GM18526 (cell line): ENCODE measurements around the gene ECI2.

ENCODE experiments used
- POLR2A ChIP-seq: IDR thresholded peaks from 3 replicates; pipeline ENCODE4 v1.6.1; 2011; ENCODE audit not compliant: insufficient read length; ENCODE audit errors: extremely low read depth

Gene ECI2

GRCh38 chr6:4088704-4089103, 46.7 kb downstream of the ECI2 start:
- no peak for TF ChIP-seq POLR2A

GRCh38 chr6:4085332-4085700, 50.1 kb downstream of the ECI2 start:
- TF ChIP-seq POLR2A: no peak

- TF ChIP-seq POLR2A: no peak
These were observed 50.7 kb downstream of the ECI2 start for GRCh38 chr6:4084444-4085331.

- no peak for TF ChIP-seq POLR2A
These were observed 56.5 kb downstream of the ECI2 start, which contains the start of gene FAM217A for GRCh38 chr6:4078691-4079471. TSS of gene FAM217A (minus strand) at chr6:4079137. CDS start at chr6:4077414, 1,723 bp downstream.

- no peak for TF ChIP-seq POLR2A
These were observed 60.7 kb downstream of the ECI2 start for GRCh38 chr6:4074478-4075235.

GRCh38 chr6:4071330-4071729, 64.0 kb downstream of the ECI2 start:
- no peak for TF ChIP-seq POLR2A

- no peak for TF ChIP-seq POLR2A
These were observed 66.2 kb downstream of the ECI2 start for GRCh38 chr6:4069199-4069598.

GRCh38 chr6:4067673-4068072, 67.7 kb downstream of the ECI2 start:
- no peak for TF ChIP-seq POLR2A

- no peak for TF ChIP-seq POLR2A
These were observed 69.2 kb downstream of the ECI2 start for GRCh38 chr6:4066029-4066755.
